ENCODE measurements around the gene DNAJC15. TPM values are rescaled to one million over a fixed set of nuclear protein-coding genes. Genes with fewer than 3 reads are reported as not detected.

DNAJC15 gene
- total RNA-seq, 3 donors from 2014 or later = 9.2 to 14.4 (median 12.9) TPM

GRCh38 chr13:43003010-43003409 lies 20.4 kb upstream of the DNAJC15 start:
- TF ChIP-seq POLR2AphosphoS5 (IDR thresholded peaks at IDR 0.05) = no peak
- TF ChIP-seq, protein P1, sequence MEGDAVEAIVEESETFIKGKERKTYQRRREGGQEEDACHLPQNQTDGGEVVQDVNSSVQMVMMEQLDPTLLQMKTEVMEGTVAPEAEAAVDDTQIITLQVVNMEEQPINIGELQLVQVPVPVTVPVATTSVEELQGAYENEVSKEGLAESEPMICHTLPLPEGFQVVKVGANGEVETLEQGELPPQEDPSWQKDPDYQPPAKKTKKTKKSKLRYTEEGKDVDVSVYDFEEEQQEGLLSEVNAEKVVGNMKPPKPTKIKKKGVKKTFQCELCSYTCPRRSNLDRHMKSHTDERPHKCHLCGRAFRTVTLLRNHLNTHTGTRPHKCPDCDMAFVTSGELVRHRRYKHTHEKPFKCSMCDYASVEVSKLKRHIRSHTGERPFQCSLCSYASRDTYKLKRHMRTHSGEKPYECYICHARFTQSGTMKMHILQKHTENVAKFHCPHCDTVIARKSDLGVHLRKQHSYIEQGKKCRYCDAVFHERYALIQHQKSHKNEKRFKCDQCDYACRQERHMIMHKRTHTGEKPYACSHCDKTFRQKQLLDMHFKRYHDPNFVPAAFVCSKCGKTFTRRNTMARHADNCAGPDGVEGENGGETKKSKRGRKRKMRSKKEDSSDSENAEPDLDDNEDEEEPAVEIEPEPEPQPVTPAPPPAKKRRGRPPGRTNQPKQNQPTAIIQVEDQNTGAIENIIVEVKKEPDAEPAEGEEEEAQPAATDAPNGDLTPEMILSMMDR (IDR thresholded peaks at IDR 0.05) = no peak
- no peak for TF ChIP-seq POLR2A (IDR thresholded peaks at IDR 0.05)
- Histone ChIP-seq H3K27me3 (no peaks in the 10 kb centered on the region), H3K4me3 (no peak overlapping the region), H3K36me3 (no peaks in the 10 kb centered on the region), H3K9me3 (no peaks in the 10 kb centered on the region), H3K27ac (no peak overlapping the region), H3K4me1 (no peaks in the 10 kb centered on the region)
- intact Hi-C loops (cut with DNase I; ENCODE audit: low total_unique reads) = no loop called here
- no peak for DNase-seq (ENCODE audit: low spot score in 2 of 2)

GRCh38 chr13:43003729-43004128 lies 19.7 kb upstream of the DNAJC15 start:
- TF ChIP-seq, protein P1 (IDR thresholded peaks at IDR 0.05) = no peak
- TF ChIP-seq POLR2AphosphoS5 (IDR thresholded peaks at IDR 0.05) = no peak
- TF ChIP-seq POLR2A (IDR thresholded peaks at IDR 0.05) = no peak
- Histone ChIP-seq H3K27ac (no peak overlapping the region), H3K9me3 (no peaks in the 10 kb centered on the region), H3K27me3 (no peaks in the 10 kb centered on the region), H3K4me1 (no peaks in the 10 kb centered on the region), H3K4me3 (no peak overlapping the region), H3K36me3 (no peaks in the 10 kb centered on the region)
- no peak for DNase-seq (ENCODE audit: low spot score in 2 of 2)
- intact Hi-C loops (cut with DNase I; ENCODE audit: low total_unique reads) = no loop called here

DNA sequence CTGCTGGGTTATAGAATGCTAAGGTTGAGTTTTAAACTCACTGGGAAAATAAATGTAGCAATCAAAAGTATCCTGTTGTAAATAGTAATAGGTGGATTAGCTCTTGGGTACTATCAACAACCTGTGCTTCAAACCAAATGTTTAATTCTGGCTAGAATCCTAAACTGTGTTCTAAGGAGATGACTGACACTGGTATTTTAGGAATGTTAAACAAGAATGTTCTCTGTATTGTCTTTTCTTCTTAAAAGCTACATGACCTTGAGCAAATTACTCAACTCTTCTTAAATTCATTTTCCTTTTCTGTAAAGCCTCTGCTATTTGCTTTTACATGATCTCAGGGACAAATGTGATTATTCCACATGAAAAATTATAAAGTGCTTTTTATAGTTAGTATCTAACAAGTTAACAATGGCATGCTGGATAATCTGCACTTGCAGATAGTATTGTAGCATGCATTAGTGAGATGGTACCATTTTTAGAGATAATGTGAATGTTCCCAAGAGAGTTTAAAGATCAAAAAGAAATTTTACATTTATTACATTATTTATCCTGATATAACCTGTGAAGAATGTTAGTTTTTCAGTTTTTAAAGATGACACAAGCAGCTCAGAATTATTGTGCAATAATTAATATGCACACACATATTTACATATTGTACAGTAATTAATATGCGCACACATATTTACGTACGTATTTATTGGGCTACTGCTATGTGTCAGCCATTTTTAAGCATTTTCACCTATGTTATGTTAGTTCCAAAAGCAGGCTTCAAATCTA lies 17.7 kb upstream of the DNAJC15 start:
- H3K27ac ChIP-seq = no peak overlapping the region
- H3K36me3 ChIP-seq = no peaks in the 10 kb centered on the region
- no peaks in the 10 kb centered on the region for H3K27me3 ChIP-seq
- intact Hi-C loops (cut with DNase I; ENCODE audit: low total_unique reads) = no loop called here
- no peak for TF ChIP-seq POLR2AphosphoS5 (IDR thresholded peaks at IDR 0.05)
- TF ChIP-seq, protein P1 (IDR thresholded peaks at IDR 0.05) = no peak
- TF ChIP-seq POLR2A (IDR thresholded peaks at IDR 0.05) = no peak
- no peak for DNase-seq (ENCODE audit: low spot score in 2 of 2)
- no peaks in the 10 kb centered on the region for H3K9me3 ChIP-seq
- H3K4me1 ChIP-seq = no peaks in the 10 kb centered on the region
- no peak overlapping the region for H3K4me3 ChIP-seq

GRCh38 chr13:43006893-43007631 lies 16.3 kb upstream of the DNAJC15 start:
- Histone ChIP-seq H3K9me3 (no peaks in the 10 kb centered on the region), H3K27ac (no peak overlapping the region), H3K4me3 (no peak overlapping the region), H3K36me3 (no peaks in the 10 kb centered on the region), H3K27me3 (no peaks in the 10 kb centered on the region), H3K4me1 (no peaks in the 10 kb centered on the region)
- no peak for DNase-seq (ENCODE audit: low spot score in 2 of 2)
- TF ChIP-seq POLR2A (IDR thresholded peaks at IDR 0.05) = no peak
- TF ChIP-seq, protein P1 (IDR thresholded peaks at IDR 0.05) = no peak
- intact Hi-C loops (cut with DNase I; ENCODE audit: low total_unique reads) = no loop called here

DNA sequence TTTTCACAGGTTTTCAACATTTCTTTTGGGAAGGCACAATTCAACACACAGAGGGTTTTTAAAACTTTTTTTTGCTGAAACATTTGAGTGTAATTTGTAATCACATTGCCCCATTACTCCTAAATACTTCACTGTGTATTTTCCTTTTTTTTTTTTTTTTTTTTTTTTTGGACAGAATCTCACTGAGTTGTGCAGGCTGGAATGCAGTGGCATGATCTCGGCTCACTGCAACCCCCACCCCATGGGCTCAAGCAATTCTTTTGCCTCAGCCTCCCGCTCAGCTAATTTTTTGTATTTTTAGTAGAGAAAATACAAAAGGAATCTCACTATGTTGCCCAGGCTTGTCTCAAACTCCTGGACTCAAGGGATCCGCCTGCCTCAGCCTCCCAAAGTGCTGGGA lies 14.8 kb upstream of the DNAJC15 start:
- no peak for DNase-seq (ENCODE audit: low spot score in 2 of 2)
- Histone ChIP-seq H3K4me3 (no peak overlapping the region), H3K4me1 (no peaks in the 10 kb centered on the region), H3K27ac (no peak overlapping the region), H3K9me3 (no peaks in the 10 kb centered on the region), H3K36me3 (no peaks in the 10 kb centered on the region), H3K27me3 (no peaks in the 10 kb centered on the region)
- TF ChIP-seq POLR2A (IDR thresholded peaks at IDR 0.05) (no peak), POLR2AphosphoS5 (IDR thresholded peaks at IDR 0.05) (no peak)
- TF ChIP-seq, protein P1 (IDR thresholded peaks at IDR 0.05) = no peak
- intact Hi-C loops (cut with DNase I; ENCODE audit: low total_unique reads) = no loop called here
